ENCODE measurements around the gene SPIN1. TPM values are rescaled to one million over a fixed set of nuclear protein-coding genes. Genes with fewer than 3 reads are reported as not detected.

SPIN1 gene
- total and polyA plus RNA-seq, 2 donors (not counting 3 experiments of a cell fraction or from before 2014, with no cell fraction given): 38.1 to 56.8 TPM

DNA sequence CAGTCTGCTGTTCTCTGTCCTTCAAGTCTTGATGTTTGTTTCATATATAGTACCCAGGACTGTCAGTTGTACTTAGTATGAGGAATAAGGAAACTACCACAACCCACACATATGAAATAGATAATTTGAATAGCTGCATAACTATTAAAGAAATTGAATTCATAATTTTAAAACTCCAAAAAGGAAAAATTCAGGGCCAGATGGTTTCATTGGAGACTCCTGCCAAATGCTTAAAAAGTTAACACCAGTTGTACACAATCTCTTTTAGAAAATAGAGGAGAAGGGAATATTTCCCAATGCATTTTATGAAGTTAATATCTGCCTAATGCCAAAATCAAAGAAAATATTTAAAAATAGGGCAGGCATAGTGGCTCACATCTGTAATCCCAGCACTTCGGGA, 24.6 kb upstream of the SPIN1 start:
- H3K36me3 ChIP-seq (ENCODE audit: control insufficient read depth in 2 of 2, extremely low read depth in 1 of 2, insufficient read depth in 2 of 2, low read length in 2 of 2): no peaks in the 10 kb centered on the region
- H4K20me1 ChIP-seq (replicated peaks; ENCODE audit: control insufficient read depth, extremely low read depth, insufficient read depth, low read length): no peaks in the 10 kb centered on the region
- H3K27me3 ChIP-seq (ENCODE audit: control insufficient read depth in 2 of 2, insufficient read depth in 2 of 2, low read length in 2 of 2): no peaks in the 10 kb centered on the region
- H3K4me1 ChIP-seq (ENCODE audit: control insufficient read depth, extremely low read depth, insufficient read depth, low read length): no peaks in the 10 kb centered on the region
- H3K4me3 ChIP-seq (replicated peaks in 1 of 3; ENCODE audit: insufficient read depth in 1 of 3, low read depth in 1 of 3, low read length in 3 of 3): no peak overlapping the region
- ChIA-PET CTCF (no interaction called here), POLR2A (no interaction called here)
- H2AFZ ChIP-seq (ENCODE audit: low read depth, low read length): no peak overlapping the region
- FAIRE-seq (no peak), DNase-seq (ENCODE audit: low read depth, low spot score) (no peak)
- dilution Hi-C loops (cut with MboI; ENCODE audit: extremely low pct_ligation_motif_present, low sequenced_read_pairs) (no loop called here), intact Hi-C loops (cut with micrococcal nuclease) (no loop called here)
- no peak overlapping the region for H3K9ac ChIP-seq (replicated peaks; ENCODE audit: extremely low read depth, insufficient read depth, low read length)
- TF ChIP-seq CTCF (IDR thresholded peaks at IDR 0.05; ENCODE audit: extremely low read depth in 1 of 2, insufficient read depth in 1 of 2, low read depth in 1 of 2, low read length in 2 of 2) (no peak), POLR2A (IDR thresholded peaks at IDR 0.05; ENCODE audit: low read depth, low read length) (no peak), POLR2AphosphoS5 (IDR thresholded peaks at IDR 0.05; ENCODE audit: insufficient read depth, low read depth, low read length) (no peak), GATA2 (IDR thresholded peaks at IDR 0.05; ENCODE audit: insufficient read depth, insufficient read length, low read depth, low read length) (no peak), MYC (IDR thresholded peaks at IDR 0.05; ENCODE audit: low read depth, low read length) (no peak), JUN (IDR thresholded peaks at IDR 0.05; ENCODE audit: borderline replicate concordance, insufficient read depth, insufficient read length, low read depth) (no peak), EZH2 (IDR thresholded peaks at IDR 0.05; ENCODE audit: borderline replicate concordance, low read depth, low read length, severe bottlenecking) (no peak)
- TF ChIP-seq, protein P1, sequence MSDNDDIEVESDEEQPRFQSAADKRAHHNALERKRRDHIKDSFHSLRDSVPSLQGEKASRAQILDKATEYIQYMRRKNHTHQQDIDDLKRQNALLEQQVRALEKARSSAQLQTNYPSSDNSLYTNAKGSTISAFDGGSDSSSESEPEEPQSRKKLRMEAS (IDR thresholded peaks at IDR 0.05; ENCODE audit: insufficient read depth, insufficient read length): no peak
- no peaks in the 10 kb centered on the region for H3K79me2 ChIP-seq (ENCODE audit: control insufficient read depth, insufficient read depth, low read length)
- BruUV-seq (replicated peaks): no TSS peak
- no peaks in the 10 kb centered on the region for H3K9me1 ChIP-seq (replicated peaks; ENCODE audit: control insufficient read depth, extremely low read depth, insufficient read depth, low read length)
- no peak overlapping the region for H3K4me2 ChIP-seq (ENCODE audit: insufficient read depth, low read length)
- H3K27ac ChIP-seq (ENCODE audit: insufficient read depth, low read depth, low read length): no peak overlapping the region
- H3K9me3 ChIP-seq (replicated peaks; ENCODE audit: control insufficient read depth, insufficient read depth, low read length): no peaks in the 10 kb centered on the region
